MG63 (cell line): ENCODE results near the gene ZMYND12. TPM values are rescaled to one million over a fixed set of nuclear protein-coding genes. Genes with fewer than 3 reads are reported as not detected.
"Not testable (repeated sequence)": the region's sequence is repeated elsewhere in the genome, so short reads cannot be mapped to it uniquely, and the experiment has no call there.

Experiments used
- DNase-seq: peaks from one replicate; pipeline ENCODE4 v3.0.0-alpha.2; 2020
- H3K27me3 ChIP-seq: fragments of 250-450 bp; sonication (Bioruptor Pico); 2 replicates; pipeline ENCODE4 v1.5.1; 2020; ENCODE audit warnings: mild to moderate bottlenecking, moderate library complexity
- H3K36me3 ChIP-seq: fragments of 250-450 bp; sonication (Bioruptor Pico); 2 replicates; pipeline ENCODE4 v1.5.1; 2020; ENCODE audit warnings: mild to moderate bottlenecking, moderate library complexity
- H3K4me3 ChIP-seq: fragments of 250-450 bp; sonication (Bioruptor Pico); 2 replicates; pipeline ENCODE4 v1.5.1; 2020; ENCODE audit warnings: mild to moderate bottlenecking, moderate library complexity
- H3K9me3 ChIP-seq: fragments of 250-450 bp; sonication (Bioruptor Pico); 2 replicates; pipeline ENCODE4 v1.5.1; 2020; ENCODE audit warnings: mild to moderate bottlenecking, moderate library complexity
- total RNA-seq: library from RNA; depleted of rRNA; stranded (reverse); fragments of >200 nt; shearing (Covaris generic); gene quantifications from 2 replicates; pipeline ENCODE4 v1.2.3, GENCODE V29; 2014; ENCODE audit warnings: low replicate concordance; rRNA removed

The ZMYND12 gene
- 0.07 TPM in 1 of 2 replicates, not detected in the other for total RNA-seq

DNA sequence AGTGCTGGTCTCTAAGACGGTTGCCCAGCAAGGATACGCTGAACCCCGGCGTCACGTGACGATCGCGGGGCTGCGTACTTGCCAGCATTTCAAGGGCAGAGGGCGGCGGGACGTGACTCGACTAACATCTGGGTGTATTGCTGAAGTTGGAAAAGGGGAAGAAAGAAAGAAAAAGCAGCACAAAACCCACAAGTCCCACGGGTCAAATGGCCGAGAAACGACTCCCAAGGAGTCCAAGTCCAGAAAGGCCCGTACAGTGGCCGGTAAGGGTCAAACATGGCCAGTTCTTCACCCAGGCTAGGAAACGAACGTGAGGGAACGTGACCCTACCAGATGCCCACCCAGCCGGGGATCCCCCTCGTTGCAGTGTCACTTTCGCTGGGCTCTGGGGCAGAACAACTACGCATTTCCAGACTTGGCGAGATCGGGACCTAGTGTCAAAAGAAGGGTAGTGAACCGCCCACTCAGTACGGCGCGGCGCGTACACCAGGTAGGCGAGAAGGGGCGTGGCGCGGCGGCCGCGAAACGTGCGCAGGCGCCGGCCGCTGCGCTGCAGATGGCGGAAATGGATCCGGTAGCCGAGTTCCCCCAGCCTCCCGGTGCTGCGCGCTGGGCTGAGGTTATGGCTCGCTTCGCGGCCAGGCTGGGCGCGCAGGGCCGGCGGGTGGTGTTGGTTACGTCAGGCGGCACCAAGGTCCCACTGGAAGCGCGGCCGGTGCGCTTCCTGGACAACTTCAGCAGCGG is at the start of gene ZMYND12, which contains the start of gene PPCS:
ZMYND12 (minus strand) TSS at position 13 of the 744 bp plus-strand sequence. CDS start 25 bp downstream, outside the sequence.
PPCS (plus strand) TSS at position 534 of the 744 bp plus-strand sequence; CDS start at position 557, 23 bp downstream.
- no peaks in the 10 kb centered on the region for H3K36me3 ChIP-seq
- DNase-seq, result peak; percentile 76
- no peaks in the 10 kb centered on the region for H3K27me3 ChIP-seq
- no peaks in the 10 kb centered on the region for H3K9me3 ChIP-seq
- H3K4me3 ChIP-seq, result peak within 1 kb of the TSS; percentile 70

- H3K27me3 ChIP-seq, result no peaks in the 10 kb centered on the region
- H3K36me3 ChIP-seq, result no peaks in the 10 kb centered on the region
- no peak overlapping the region for H3K4me3 ChIP-seq
- peaks cover 24% of the 10 kb centered on the region for H3K9me3 ChIP-seq
- DNase-seq, result no peak
Measured at GRCh38 chr1:42504535-42505128, 48.8 kb upstream of the ZMYND12 start.

- not testable (repeated sequence) for H3K36me3 ChIP-seq, H3K27me3 ChIP-seq, H3K4me3 ChIP-seq, DNase-seq
- peaks cover 14% of the 10 kb centered on the region for H3K9me3 ChIP-seq
Measured at GRCh38 chr1:42502031-42502430, 46.2 kb upstream of the ZMYND12 start.

DNA sequence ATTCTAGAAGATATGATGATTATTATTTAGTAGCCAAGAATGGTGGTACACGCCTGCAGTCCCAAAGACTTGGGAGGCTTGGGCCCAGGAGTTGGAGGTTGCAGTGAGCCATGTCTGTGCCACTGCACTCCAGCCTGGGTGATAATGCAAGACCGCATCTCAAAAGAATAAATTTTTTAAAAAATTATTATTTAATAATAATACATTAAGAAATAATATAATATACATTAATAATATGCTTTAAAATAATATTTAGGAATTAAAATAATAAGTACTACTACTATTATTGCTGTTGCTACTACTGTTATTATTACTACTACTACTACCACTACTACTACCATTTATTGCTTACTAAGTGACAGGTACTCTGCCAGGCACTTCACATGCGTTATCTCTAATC is 34.4 kb upstream of the ZMYND12 start:
- no peaks in the 10 kb centered on the region for H3K27me3 ChIP-seq
- DNase-seq, result no peak
- H3K9me3 ChIP-seq, result no peaks in the 10 kb centered on the region
- no peak overlapping the region for H3K4me3 ChIP-seq
- H3K36me3 ChIP-seq, result no peaks in the 10 kb centered on the region

- no peaks in the 10 kb centered on the region for H3K27me3 ChIP-seq
- peak; percentile 16 for DNase-seq
- no peaks in the 10 kb centered on the region for H3K9me3 ChIP-seq
- H3K4me3 ChIP-seq, result no peak overlapping the region
- H3K36me3 ChIP-seq, result no peaks in the 10 kb centered on the region
Measured at GRCh38 chr1:42484382-42484781, 28.6 kb upstream of the ZMYND12 start.

- H3K36me3 ChIP-seq, result no peaks in the 10 kb centered on the region
- H3K4me3 ChIP-seq, result no peak overlapping the region
- no peak for DNase-seq
- H3K27me3 ChIP-seq, result no peaks in the 10 kb centered on the region
- no peaks in the 10 kb centered on the region for H3K9me3 ChIP-seq
Measured at GRCh38 chr1:42482635-42483153, 26.9 kb upstream of the ZMYND12 start.

- Histone ChIP-seq H3K9me3 (no peaks in the 10 kb centered on the region), H3K27me3 (no peaks in the 10 kb centered on the region), H3K36me3 (no peaks in the 10 kb centered on the region), H3K4me3 (no peak overlapping the region)
- no peak for DNase-seq
Measured at GRCh38 chr1:42480921-42481320, 25.1 kb upstream of the ZMYND12 start.

GRCh38 chr1:42479621-42480020 is 23.8 kb upstream of the ZMYND12 start:
- Histone ChIP-seq H3K9me3 (no peaks in the 10 kb centered on the region), H3K36me3 (no peaks in the 10 kb centered on the region), H3K4me3 (no peak overlapping the region), H3K27me3 (no peaks in the 10 kb centered on the region)
- DNase-seq, result no peak

GRCh38 chr1:42477775-42478174 is 22.0 kb upstream of the ZMYND12 start:
- peaks cover 4% of the 10 kb centered on the region; the same call in 1 of the 2 replicates for H3K27me3 ChIP-seq
- no peaks in the 10 kb centered on the region for H3K36me3 ChIP-seq
- no peak overlapping the region for H3K4me3 ChIP-seq
- no peaks in the 10 kb centered on the region for H3K9me3 ChIP-seq
- no peak for DNase-seq

DNA sequence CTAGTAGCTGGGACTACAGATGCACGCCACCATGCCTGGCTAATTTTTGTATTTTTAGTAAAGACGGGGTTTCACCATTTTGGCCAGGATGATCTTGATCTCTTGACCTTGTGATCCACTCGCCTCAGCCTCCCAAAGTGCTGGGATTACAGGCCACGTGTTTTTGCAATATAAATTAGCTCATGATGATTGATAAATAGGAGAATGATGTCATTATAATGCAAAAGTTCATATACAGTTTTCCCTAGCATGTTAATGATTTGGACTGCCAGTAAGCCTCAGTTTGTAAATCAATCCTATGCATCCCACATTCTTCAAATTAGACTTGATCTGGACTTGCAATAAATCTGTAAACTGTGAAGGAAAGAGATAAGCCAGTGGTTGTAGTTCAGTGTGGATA is 21.5 kb upstream of the ZMYND12 start:
- not testable (repeated sequence) for H3K4me3 ChIP-seq, DNase-seq, H3K27me3 ChIP-seq, H3K36me3 ChIP-seq, H3K9me3 ChIP-seq

DNA sequence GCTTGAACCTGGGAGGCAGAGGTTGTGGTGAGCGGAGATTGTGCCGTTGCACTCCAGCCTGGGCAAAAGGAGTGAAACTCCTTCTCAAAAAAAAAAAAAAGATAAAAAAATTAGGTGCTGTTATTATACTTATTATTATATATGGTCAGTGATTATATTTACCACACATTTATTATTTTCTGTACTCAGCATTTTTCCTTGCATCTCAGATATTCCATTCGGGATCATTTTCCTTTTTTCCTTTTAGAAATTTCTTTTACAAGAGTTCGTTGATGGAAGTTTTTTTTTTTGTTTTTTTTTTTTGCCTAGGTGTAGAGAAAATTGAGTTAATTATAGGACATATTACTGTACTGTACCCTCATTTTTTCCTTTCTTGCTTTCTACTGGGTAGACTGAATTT is 20.8 kb upstream of the ZMYND12 start:
- no peaks in the 10 kb centered on the region for H3K9me3 ChIP-seq
- no peak overlapping the region for H3K4me3 ChIP-seq
- H3K27me3 ChIP-seq, result peaks cover 4% of the 10 kb centered on the region; the same call in 1 of the 2 replicates
- no peak for DNase-seq
- H3K36me3 ChIP-seq, result no peaks in the 10 kb centered on the region

DNA sequence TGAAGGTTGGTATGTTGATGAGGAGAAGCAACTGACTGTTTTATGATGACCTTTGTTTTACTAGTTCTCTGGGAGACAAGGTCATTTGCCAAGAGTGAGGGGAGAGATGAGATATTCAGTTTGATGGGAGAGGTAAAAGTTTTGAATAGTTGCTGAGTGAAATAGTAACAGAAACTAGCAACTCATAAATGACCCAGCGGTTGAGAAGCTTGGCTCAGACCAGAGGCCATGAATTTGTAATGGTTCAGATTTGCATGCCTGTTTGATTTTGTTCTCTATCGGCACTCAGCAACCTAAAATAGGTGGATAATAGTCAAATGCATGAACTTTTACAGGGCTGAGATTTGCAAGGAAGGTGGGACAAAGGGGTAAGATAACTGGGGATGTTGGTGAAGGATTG is 13.9 kb upstream of the ZMYND12 start:
- no peak for DNase-seq
- H3K4me3 ChIP-seq, result no peak overlapping the region

DNA sequence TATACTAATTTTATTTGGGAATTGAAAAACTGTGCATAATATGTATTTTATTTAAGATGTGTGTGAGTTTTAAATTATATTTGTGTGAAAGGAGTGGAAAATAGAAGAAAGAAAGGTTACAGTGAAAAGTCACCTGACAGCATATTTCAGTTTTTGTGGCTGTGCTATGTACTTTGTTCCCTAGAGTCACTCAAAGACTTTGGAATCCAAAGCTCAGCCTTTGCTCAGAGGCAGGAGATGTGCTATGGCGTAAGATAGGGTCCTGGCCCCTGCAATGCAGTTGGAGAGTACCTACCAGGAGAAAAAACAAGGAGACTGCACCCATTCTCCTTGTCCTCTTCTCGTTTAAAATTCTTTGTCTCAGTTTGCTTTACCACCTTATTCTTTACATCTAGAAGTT is 10.2 kb upstream of the ZMYND12 start:
- no peak for DNase-seq
- no peak overlapping the region for H3K4me3 ChIP-seq
- H3K36me3 ChIP-seq, result no peaks in the 10 kb centered on the region
- H3K9me3 ChIP-seq, result no peaks in the 10 kb centered on the region
- H3K27me3 ChIP-seq, result no peaks in the 10 kb centered on the region

More for the DNA sequence above, 13.9 kb upstream of the ZMYND12 start:
- H3K36me3 ChIP-seq, result no peaks in the 10 kb centered on the region
- peaks cover 4% of the 10 kb centered on the region; the same call in 1 of the 2 replicates for H3K27me3 ChIP-seq
- H3K9me3 ChIP-seq, result no peaks in the 10 kb centered on the region

DNA sequence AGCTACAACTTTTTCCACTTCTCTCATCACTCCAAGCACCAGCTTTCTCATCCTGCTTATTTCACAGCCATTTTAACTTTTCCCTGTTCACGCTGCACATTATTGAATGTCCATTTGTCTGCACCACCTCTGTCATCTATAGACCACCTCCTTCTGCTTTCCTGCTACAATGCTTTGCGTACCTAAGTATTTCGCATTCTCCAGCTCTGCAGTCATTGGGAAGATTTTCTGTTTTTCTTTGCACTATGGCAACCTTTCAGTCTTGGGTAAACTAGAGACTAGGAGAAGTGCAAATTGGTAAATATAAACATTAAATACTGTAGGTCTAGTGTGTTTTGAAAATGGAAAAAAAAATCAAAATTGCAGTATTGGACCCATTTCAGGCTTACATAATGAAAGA is 8.1 kb upstream of the ZMYND12 start:
- no peak for DNase-seq
- Histone ChIP-seq H3K27me3 (no peaks in the 10 kb centered on the region), H3K4me3 (no peak overlapping the region), H3K36me3 (no peaks in the 10 kb centered on the region), H3K9me3 (no peaks in the 10 kb centered on the region)

GRCh38 chr1:42462828-42463763 is 7.3 kb upstream of the ZMYND12 start, which contains the start of gene CCDC30:
TSS of gene CCDC30 (plus strand) at chr1:42463286. CDS start at chr1:42480552, 17,266 bp downstream.
- Histone ChIP-seq H3K27me3 (no peaks in the 10 kb centered on the region), H3K36me3 (no peaks in the 10 kb centered on the region), H3K9me3 (no peaks in the 10 kb centered on the region), H3K4me3 (peak within 1 kb of the TSS; percentile 50)
- peak; percentile 87 for DNase-seq

DNA sequence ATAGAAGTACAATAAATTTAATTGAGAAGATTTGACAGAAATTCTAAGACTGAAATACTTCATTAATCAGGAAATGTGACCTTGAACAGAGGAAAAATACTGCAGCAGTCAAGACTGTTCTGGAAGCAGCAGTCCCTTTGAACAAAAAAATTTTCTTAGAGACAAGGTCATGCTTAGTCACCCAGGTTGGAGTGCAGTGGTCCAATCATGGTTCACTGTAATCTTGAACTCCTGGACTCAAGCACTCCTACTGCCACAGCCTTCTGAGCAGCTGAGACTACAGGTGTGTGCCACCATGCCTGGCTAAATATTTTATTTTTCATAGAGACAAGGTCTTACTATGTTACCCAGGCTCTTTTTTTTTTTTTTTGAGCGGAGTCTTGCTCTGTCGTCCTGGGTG is 5.4 kb upstream of the ZMYND12 start:
- H3K9me3 ChIP-seq, result no peaks in the 10 kb centered on the region
- H3K27me3 ChIP-seq, result no peaks in the 10 kb centered on the region
- DNase-seq, result no peak
- H3K36me3 ChIP-seq, result no peaks in the 10 kb centered on the region
- H3K4me3 ChIP-seq, result no peak overlapping the region

GRCh38 chr1:42456754-42457089 is 900 bp upstream of the ZMYND12 start:
- Histone ChIP-seq H3K27me3 (no peaks in the 10 kb centered on the region), H3K36me3 (no peaks in the 10 kb centered on the region), H3K9me3 (no peaks in the 10 kb centered on the region), H3K4me3 (peak overlapping the region; percentile 70)
- DNase-seq, result no peak
